Neural crest cell (in vitro differentiated cells): ENCODE data around the gene FALEC. TPM values are rescaled to one million over a fixed set of nuclear protein-coding genes. Genes with fewer than 3 reads are reported as not detected.
A peak's percentile ranks its signal among the peaks of the same experiment; 100 is the strongest.

ENCODE experiments used
- DNase-seq: peaks from one replicate; pipeline ENCODE4 v3.0.0; 2021; ENCODE audit warnings: low read depth, mixed read lengths, low spot score
- H3K27ac Mint-ChIP-seq: one replicate; pipeline ENCODE4 v1.8.0; 2021; ENCODE audit warnings: mild to moderate bottlenecking, mixed read lengths; ENCODE audit not compliant: unreplicated experiment
- H3K27me3 Mint-ChIP-seq: 2 replicates; pipeline ENCODE4 v1.8.0; 2021; ENCODE audit warnings: low read depth, mild to moderate bottlenecking, mixed read lengths
- H3K36me3 Mint-ChIP-seq: 2 replicates; pipeline ENCODE4 v1.8.0; 2021; ENCODE audit warnings: low read depth, mild to moderate bottlenecking, mixed read lengths
- H3K4me1 Mint-ChIP-seq: 2 replicates; pipeline ENCODE4 v1.8.0; 2021; ENCODE audit warnings: mixed read lengths
- H3K4me3 Mint-ChIP-seq: one replicate; pipeline ENCODE4 v1.8.0; 2021; ENCODE audit warnings: mild to moderate bottlenecking, mixed read lengths
- H3K9me3 Mint-ChIP-seq: 2 replicates; pipeline ENCODE4 v1.8.0; 2021; ENCODE audit warnings: mixed read lengths
- total RNA-seq: library from RNA; stranded (reverse); gene quantifications from 2 replicates; pipeline ENCODE4 v1.2.1, GENCODE V29; 2021
- TF ChIP-seq, protein P1 (sequence below): fragments of 200-600 bp; sonication (generic); conservative IDR thresholded peaks from 2 replicates; pipeline ENCODE4 v1.5.0; 2021; ENCODE audit warnings: antibody characterized with exemption, mild to moderate bottlenecking

The FALEC gene
- total RNA-seq, 1 donor from 2014 or later: 1.3 TPM

GRCh38 chr1:150498342-150498741, 17.2 kb upstream of the FALEC start:
- Mint-ChIP-seq H3K9me3 (no peaks in the 10 kb centered on the region), H3K36me3 (peaks cover 9% of the 10 kb centered on the region), H3K27me3 (no peaks in the 10 kb centered on the region), H3K4me1 (no peaks in the 10 kb centered on the region), H3K4me3 (no peak overlapping the region), H3K27ac (no peak overlapping the region)
- DNase-seq: no peak
- TF ChIP-seq, protein P1, sequence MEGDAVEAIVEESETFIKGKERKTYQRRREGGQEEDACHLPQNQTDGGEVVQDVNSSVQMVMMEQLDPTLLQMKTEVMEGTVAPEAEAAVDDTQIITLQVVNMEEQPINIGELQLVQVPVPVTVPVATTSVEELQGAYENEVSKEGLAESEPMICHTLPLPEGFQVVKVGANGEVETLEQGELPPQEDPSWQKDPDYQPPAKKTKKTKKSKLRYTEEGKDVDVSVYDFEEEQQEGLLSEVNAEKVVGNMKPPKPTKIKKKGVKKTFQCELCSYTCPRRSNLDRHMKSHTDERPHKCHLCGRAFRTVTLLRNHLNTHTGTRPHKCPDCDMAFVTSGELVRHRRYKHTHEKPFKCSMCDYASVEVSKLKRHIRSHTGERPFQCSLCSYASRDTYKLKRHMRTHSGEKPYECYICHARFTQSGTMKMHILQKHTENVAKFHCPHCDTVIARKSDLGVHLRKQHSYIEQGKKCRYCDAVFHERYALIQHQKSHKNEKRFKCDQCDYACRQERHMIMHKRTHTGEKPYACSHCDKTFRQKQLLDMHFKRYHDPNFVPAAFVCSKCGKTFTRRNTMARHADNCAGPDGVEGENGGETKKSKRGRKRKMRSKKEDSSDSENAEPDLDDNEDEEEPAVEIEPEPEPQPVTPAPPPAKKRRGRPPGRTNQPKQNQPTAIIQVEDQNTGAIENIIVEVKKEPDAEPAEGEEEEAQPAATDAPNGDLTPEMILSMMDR: no peak

GRCh38 chr1:150505431-150505830, 10.1 kb upstream of the FALEC start:
- no peak for DNase-seq
- Mint-ChIP-seq H3K4me3 (no peak overlapping the region), H3K9me3 (no peaks in the 10 kb centered on the region), H3K4me1 (peaks cover 36% of the 10 kb centered on the region), H3K27ac (peak overlapping the region; percentile 78), H3K27me3 (no peaks in the 10 kb centered on the region), H3K36me3 (peaks cover 19% of the 10 kb centered on the region)
- TF ChIP-seq, protein P1: no peak

DNA sequence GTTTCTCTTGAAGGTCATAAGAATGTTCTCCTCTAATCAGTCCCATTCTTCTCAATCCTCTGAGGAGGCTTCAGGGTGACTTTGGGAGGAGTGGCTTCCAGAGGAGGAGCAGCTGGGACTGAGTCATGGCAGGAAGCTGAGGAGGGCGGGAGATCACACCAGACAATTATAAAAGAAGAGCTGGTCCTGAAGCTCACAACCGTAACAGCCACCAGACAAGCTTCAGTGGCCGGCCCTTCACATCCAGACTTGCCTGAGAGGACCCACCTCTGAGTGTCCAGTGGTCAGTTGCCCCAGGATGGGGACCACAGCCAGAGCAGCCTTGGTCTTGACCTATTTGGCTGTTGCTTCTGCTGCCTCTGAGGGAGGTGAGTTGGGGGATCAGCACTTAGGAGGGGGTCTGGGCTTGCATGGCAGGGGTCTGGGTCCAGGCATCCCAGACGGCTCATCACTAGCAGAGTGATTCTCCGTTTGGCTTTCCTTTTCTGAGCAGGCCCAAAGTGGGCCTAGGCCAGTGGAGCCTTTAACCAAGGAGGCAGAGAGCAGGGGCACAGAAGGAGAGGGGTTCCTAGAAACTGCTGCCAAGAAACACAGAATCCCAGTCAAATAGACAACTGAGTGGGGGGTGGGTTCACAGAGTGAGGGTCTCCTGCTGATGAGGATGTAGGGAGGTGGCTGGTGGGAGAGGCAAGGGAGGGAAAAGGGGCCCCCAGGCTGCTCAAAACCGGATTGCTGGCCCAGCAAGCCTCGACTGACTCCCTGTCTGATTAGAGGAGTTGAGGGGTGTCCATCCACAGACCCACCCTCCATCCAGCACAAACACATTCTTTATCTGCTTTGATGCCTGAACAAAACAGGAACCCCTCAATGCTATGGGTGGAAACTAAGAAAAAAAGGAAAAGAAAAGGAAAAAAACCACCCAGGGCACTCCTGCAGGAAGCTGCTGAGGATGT, 7.4 kb upstream of the FALEC start, which contains the start of gene ECM1:
Gene ECM1 (plus strand): TSS at position 198 of the 953 bp plus-strand sequence. CDS start 101 bp downstream, at position 299.
- TF ChIP-seq, protein P1: no peak
- Mint-ChIP-seq H3K27ac (peak within 1 kb of the TSS; percentile 62), H3K27me3 (no peaks in the 10 kb centered on the region), H3K4me1 (peaks cover 36% of the 10 kb centered on the region), H3K4me3 (peak within 1 kb of the TSS; percentile 23), H3K36me3 (peaks cover 17% of the 10 kb centered on the region), H3K9me3 (no peaks in the 10 kb centered on the region)
- DNase-seq: no peak

- H3K27ac Mint-ChIP-seq: no peak overlapping the region
- peak overlapping the region; percentile 23 for H3K4me3 Mint-ChIP-seq
- peaks cover 36% of the 10 kb centered on the region for H3K4me1 Mint-ChIP-seq
- TF ChIP-seq, protein P1: no peak
- H3K27me3 Mint-ChIP-seq: no peaks in the 10 kb centered on the region
- DNase-seq: no peak
- H3K9me3 Mint-ChIP-seq: no peaks in the 10 kb centered on the region
- peaks cover 15% of the 10 kb centered on the region for H3K36me3 Mint-ChIP-seq
These were observed 6.6 kb upstream of the FALEC start for GRCh38 chr1:150508982-150509381.

GRCh38 chr1:150511551-150511950, 4.0 kb upstream of the FALEC start:
- no peaks in the 10 kb centered on the region for H3K9me3 Mint-ChIP-seq
- no peak overlapping the region for H3K4me3 Mint-ChIP-seq
- no peak for DNase-seq
- TF ChIP-seq, protein P1: no peak
- H3K36me3 Mint-ChIP-seq: peaks cover 2% of the 10 kb centered on the region
- H3K27ac Mint-ChIP-seq: no peak overlapping the region
- peaks cover 4% of the 10 kb centered on the region for H3K27me3 Mint-ChIP-seq
- peaks cover 40% of the 10 kb centered on the region for H3K4me1 Mint-ChIP-seq
